H1 (cell line): ENCODE data around the gene SLC17A5. TPM values are rescaled to one million over a fixed set of nuclear protein-coding genes. Genes with fewer than 3 reads are reported as not detected.

Experiments
- EZH2 ChIP-seq: fragments of 200-600 bp; sonication (generic); IDR thresholded peaks from 2 replicates; pipeline ENCODE4 v1.7.1; 2012; ENCODE audit warnings: low read depth, mild to moderate bottlenecking, moderate library complexity, low read length, inconsistent platforms; ENCODE audit not compliant: severe bottlenecking
- KDM1A ChIP-seq: fragments of 200-600, 300-600 bp; sonication (generic); IDR thresholded peaks from 2 replicates; pipeline ENCODE4 v1.7.1; 2016; ENCODE audit warnings: mild to moderate bottlenecking, low read length, borderline replicate concordance
- POLR2A ChIP-seq, 2 experiments: IDR thresholded peaks; 1 replicate in 1 of 2; 2 replicates in 1 of 2; pipeline ENCODE4 v1.6.1; 2011; ENCODE audit warnings: low read depth in 2 of 2, low read length in 2 of 2, mild to moderate bottlenecking in 2 of 2; ENCODE audit errors: control extremely low read depth in 1 of 2
- SP2 ChIP-seq: IDR thresholded peaks from 2 replicates; pipeline ENCODE4 v1.6.1; 2012; ENCODE audit warnings: mild to moderate bottlenecking, low read length, inconsistent platforms
- polyA plus RNA-seq, 7 experiments: library from polyadenylated mRNA; depleted of rRNA in 3 of 7; stranded (reverse) in 5 of 7; unstranded in 2 of 7; fragments of >200 nt in 5 of 7; fragments of 200-250 nt in 2 of 7; gene quantifications; 1 replicate in 5 of 7; 2 replicates in 1 of 7; 4 replicates in 1 of 7; pipeline versions ENCODE4 v1.2.1 to v1.2.3, GENCODE V29; 2011 to 2013; ENCODE audit warnings: missing spikeins in 2 of 7, mixed read lengths in 2 of 7
- total RNA-seq: library from RNA; stranded (reverse); fragmentation: NEBNext Ultra II Directional; extraction: Animal tissue kit (Norgen Biotek cat#: 25700); gene quantifications from 2 replicates; pipeline ENCODE4 v1.2.1, GENCODE V29; 2021

The SLC17A5 gene
- total and polyA plus RNA-seq, 2 of the 8 experiments (the other 6 are each of a cell fraction or from before 2014, with no cell fraction given), result 11.0 to 11.9 TPM

DNA sequence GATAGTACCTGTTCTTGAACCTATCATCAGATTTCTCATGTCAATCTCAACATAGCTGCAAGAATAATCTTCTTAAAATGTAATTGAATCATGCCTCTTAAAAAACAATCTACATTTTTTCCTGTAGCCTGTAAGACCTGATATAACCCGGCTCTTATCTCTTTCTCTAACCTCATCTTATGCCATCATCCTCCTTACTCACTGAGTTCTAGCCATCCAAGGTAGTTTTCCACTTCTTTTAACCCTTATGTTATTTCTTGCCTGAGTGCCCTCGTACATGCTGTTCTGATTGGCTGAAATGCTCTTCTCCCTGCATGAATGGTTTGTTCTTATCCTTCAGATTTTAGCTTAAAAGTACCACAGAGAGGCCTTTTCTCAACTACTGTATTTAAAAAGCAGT lies 16.4 kb downstream of the SLC17A5 start (continued):
- TF ChIP-seq POLR2A (IDR thresholded peaks at IDR 0.05; ENCODE audit: control extremely low read depth in 1 of 2, low read depth in 2 of 2, low read length in 2 of 2) (no peak), EZH2 (no peak), SP2 (no peak), KDM1A (no peak)
